DMS153 treated with DMSO at 0.1 percent for 48 hours (cell line): ENCODE measurements around the gene COL18A1.

Source experiments
- DNase-seq: peaks from one replicate; lab custom pipeline; 2025; ENCODE audit not compliant: unreplicated experiment; lab: John Stamatoyannopoulos, UW

Gene COL18A1

GRCh38 chr21:45401916-45402900 lies 2.8 kb upstream of the COL18A1 start:
- no peak for DNase-seq

GRCh38 chr21:45403133-45403824 lies 1.7 kb upstream of the COL18A1 start:
- no peak for DNase-seq

- DNase-seq = no peak
Measured at GRCh38 chr21:45403825-45404729, 888 bp upstream of the COL18A1 start.

- no peak for DNase-seq
Measured at GRCh38 chr21:45405271-45405818, 380 bp downstream of the COL18A1 start.

- no peak for DNase-seq
Measured at GRCh38 chr21:45405819-45406762, 1.1 kb downstream of the COL18A1 start.

GRCh38 chr21:45406801-45407628 lies 2.0 kb downstream of the COL18A1 start:
- no peak for DNase-seq

- DNase-seq = no peak
Measured at GRCh38 chr21:45407629-45408247, 2.8 kb downstream of the COL18A1 start.

GRCh38 chr21:45408271-45408791 lies 3.4 kb downstream of the COL18A1 start:
- no peak for DNase-seq

- no peak for DNase-seq
Measured at GRCh38 chr21:45408801-45409261, 3.9 kb downstream of the COL18A1 start.

GRCh38 chr21:45409466-45410150 lies 4.6 kb downstream of the COL18A1 start:
- no peak for DNase-seq

GRCh38 chr21:45410151-45410864 lies 5.3 kb downstream of the COL18A1 start:
- no peak for DNase-seq

GRCh38 chr21:45410865-45411809 lies 6.2 kb downstream of the COL18A1 start:
- no peak for DNase-seq

- DNase-seq = no peak
Measured at GRCh38 chr21:45411810-45412206, 6.8 kb downstream of the COL18A1 start.

- no peak for DNase-seq
Measured at GRCh38 chr21:45412491-45412890, 7.5 kb downstream of the COL18A1 start.

GRCh38 chr21:45412909-45413611 lies 8.1 kb downstream of the COL18A1 start:
- no peak for DNase-seq
